ENCODE data around the gene PRRX1.

The PRRX1 gene

GRCh38 chr1:170662561-170663403 lies 1.1 kb upstream of the PRRX1 start:
- CTCF ChIA-PET = interaction anchor here (0.6 to 1.0 kb wide), 3 partner anchors 14 to 1165 kb away, joined by 3 to 4 read pairs (median 3); no protein-coding TSS in a partner anchor
- Histone ChIP-seq H3K27ac (ENCODE audit: extremely low read depth, low read depth, low read length) (no peak overlapping the region), H3K36me3 (ENCODE audit: control insufficient read depth in 2 of 2, insufficient read depth in 1 of 2, low read length in 2 of 2) (no peaks in the 10 kb centered on the region), H3K9me3 (ENCODE audit: control insufficient read depth, insufficient read depth, low read depth, low read length) (no peaks in the 10 kb centered on the region), H3K4me3 (ENCODE audit: low read depth, low read length) (no peak overlapping the region), H3K4me1 (ENCODE audit: control insufficient read depth, insufficient read depth, low read length) (0 out of 2 replicates have a peak, but pooled peaks cover 2% of the 10 kb centered on the region)
- POLR2A ChIA-PET = no interaction called here
- TF ChIP-seq ZNF423 (tag by site-specific recombination; IDR thresholded peaks at IDR 0.05) (no peak), ZNF555 (tag by site-specific recombination; conservative IDR thresholded peaks at IDR 0.05) (no peak), PRDM10 (tag by site-specific recombination; IDR thresholded peaks at IDR 0.05) (peak; percentile 97), ZNF670 (tag by site-specific recombination; IDR thresholded peaks at IDR 0.05; ENCODE audit: low read depth) (no peak), ZNF140 (tag by site-specific recombination; IDR thresholded peaks at IDR 0.05) (no peak), ZNF335 (tag by site-specific recombination; conservative IDR thresholded peaks at IDR 0.05) (0 out of 2 replicates have a peak, but pooled peaks have one; percentile 5), PRDM1 (tag by site-specific recombination; IDR thresholded peaks at IDR 0.05) (peak; percentile 36), ZNF146 (tag by site-specific recombination; IDR thresholded peaks at IDR 0.05) (no peak), ZNF366 (tag by site-specific recombination; conservative IDR thresholded peaks at IDR 0.05) (peak; percentile 75), ZNF677 (tag by site-specific recombination; IDR thresholded peaks at IDR 0.05) (no peak), ZNF596 (tag by site-specific recombination; IDR thresholded peaks at IDR 0.05) (peak; percentile 76), KLF8 (tag by site-specific recombination; IDR thresholded peaks at IDR 0.05) (no peak), ZNF645 (tag by site-specific recombination; IDR thresholded peaks at IDR 0.05) (no peak), ZNF571 (tag by site-specific recombination; IDR thresholded peaks at IDR 0.05) (no peak), ZNF362 (tag by site-specific recombination; IDR thresholded peaks at IDR 0.05) (no peak)
- TF ChIP-seq, protein P1, sequence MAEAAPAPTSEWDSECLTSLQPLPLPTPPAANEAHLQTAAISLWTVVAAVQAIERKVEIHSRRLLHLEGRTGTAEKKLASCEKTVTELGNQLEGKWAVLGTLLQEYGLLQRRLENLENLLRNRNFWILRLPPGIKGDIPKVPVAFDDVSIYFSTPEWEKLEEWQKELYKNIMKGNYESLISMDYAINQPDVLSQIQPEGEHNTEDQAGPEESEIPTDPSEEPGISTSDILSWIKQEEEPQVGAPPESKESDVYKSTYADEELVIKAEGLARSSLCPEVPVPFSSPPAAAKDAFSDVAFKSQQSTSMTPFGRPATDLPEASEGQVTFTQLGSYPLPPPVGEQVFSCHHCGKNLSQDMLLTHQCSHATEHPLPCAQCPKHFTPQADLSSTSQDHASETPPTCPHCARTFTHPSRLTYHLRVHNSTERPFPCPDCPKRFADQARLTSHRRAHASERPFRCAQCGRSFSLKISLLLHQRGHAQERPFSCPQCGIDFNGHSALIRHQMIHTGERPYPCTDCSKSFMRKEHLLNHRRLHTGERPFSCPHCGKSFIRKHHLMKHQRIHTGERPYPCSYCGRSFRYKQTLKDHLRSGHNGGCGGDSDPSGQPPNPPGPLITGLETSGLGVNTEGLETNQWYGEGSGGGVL (tag by site-specific recombination; IDR thresholded peaks at IDR 0.05) = peak; percentile 74
